ENCODE data around the gene AP1B1. TPM values are rescaled to one million over a fixed set of nuclear protein-coding genes. Genes with fewer than 3 reads are reported as not detected.

Gene AP1B1
- total and polyA plus RNA-seq, 2 of the 8 experiments (the other 6 are each of a cell fraction or from before 2014, with no cell fraction given): 64.2 to 86.8 TPM

DNA sequence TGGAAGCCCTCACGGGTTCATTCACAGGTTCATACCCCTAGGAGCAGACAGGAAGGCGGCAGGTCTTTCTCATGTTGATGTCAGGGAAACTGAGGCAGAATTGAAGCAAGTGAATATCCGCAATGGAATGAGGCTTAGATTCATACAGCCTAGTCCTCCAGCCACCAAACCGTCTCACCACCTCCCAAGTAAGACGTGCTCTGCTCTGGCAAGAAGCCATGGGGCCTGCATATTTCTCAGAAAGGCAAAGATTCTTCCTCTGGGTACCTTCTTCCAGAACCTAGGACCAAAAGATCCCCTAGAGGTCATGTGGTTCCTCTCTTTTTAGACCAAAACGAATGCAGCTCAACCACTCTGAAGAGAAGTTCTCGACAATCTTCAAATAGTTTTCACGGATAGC is 1.7 kb downstream of the AP1B1 start:
- no peaks in the 10 kb centered on the region for H3K9me3 ChIP-seq (ENCODE audit: insufficient read depth in 2 of 2, low read depth in 1 of 2, low read length in 1 of 2)
- no peak overlapping the region; a peak in 1 of 4 replicates for H3K4me2 ChIP-seq (ENCODE audit: insufficient read depth in 1 of 2, low read depth in 2 of 2, low read length in 2 of 2)
- no peak overlapping the region for H2BK12ac ChIP-seq (ENCODE audit: low read depth, low read length)
- H3K79me1 ChIP-seq (ENCODE audit: low read depth, low read length): peaks cover 8% of the 10 kb centered on the region; the same call in 1 of the 2 replicates
- FAIRE-seq (no peak), DNase-seq (ENCODE audit: low read depth in 1 of 2, low spot score in 2 of 2) (no peak)
- H3K23me2 ChIP-seq (ENCODE audit: low read depth, low read length): peaks cover 6% of the 10 kb centered on the region; the same call in 1 of the 2 replicates
- peaks cover 0 to 32% of the 10 kb centered on the region in 2 experiments; a peak in 2 of 4 replicates for H3K79me2 ChIP-seq (ENCODE audit: control insufficient read depth in 1 of 2, insufficient read depth in 2 of 2, low read length in 2 of 2)
- H3K4me1 ChIP-seq (replicated peaks in 1 of 4; ENCODE audit: control insufficient read depth in 3 of 4, insufficient read depth in 4 of 4, low read length in 3 of 4): peaks cover 2 to 5% (median 2%) of the 10 kb centered on the region in 4 experiments; a peak in 4 of 7 replicates
- H4K20me1 ChIP-seq (replicated peaks in 1 of 2; ENCODE audit: control insufficient read depth in 1 of 2, insufficient read depth in 2 of 2, low read length in 2 of 2): peaks cover 4 to 15% of the 10 kb centered on the region in 2 experiments
- no peak overlapping the region for H3K23ac ChIP-seq (ENCODE audit: insufficient read length)
- H4K8ac ChIP-seq (ENCODE audit: extremely low read depth, insufficient read depth, low read length): no peak overlapping the region
- H3K18ac ChIP-seq (ENCODE audit: extremely low read depth, low read length): no peak overlapping the region
- H2AFZ ChIP-seq (ENCODE audit: low read length): no peak overlapping the region
- WGBS, 2 experiments (ENCODE audit: extremely low coverage in 1 of 2, insufficient coverage in 1 of 2, insufficient read length in 1 of 2, insufficient replicate concordance in 2 of 2, low coverage in 1 of 2, low lambda C conversion rate in 2 of 2, missing lambda C conversion rate in 1 of 2): 90% methylated on average over 8 of the region's 8 CpGs; no CpG with 5 or more reads in 1 of the 2 experiments
- no peak overlapping the region for H4K91ac ChIP-seq (replicated peaks; ENCODE audit: insufficient read length, low read length)
- peaks cover 0 to 7% (median 0%) of the 10 kb centered on the region in 4 experiments; a peak in 1 of 8 replicates for H3K36me3 ChIP-seq (ENCODE audit: control insufficient read depth in 2 of 4, insufficient read depth in 4 of 4, low read length in 3 of 4)
- no peak overlapping the region for H2BK5ac ChIP-seq (ENCODE audit: low read depth, low read length)
- no peak overlapping the region for H3K4me3 ChIP-seq (ENCODE audit: extremely low read depth in 1 of 4, insufficient read depth in 2 of 4, low read depth in 3 of 4, low read length in 4 of 4)
- no peaks in the 10 kb centered on the region for H3K27me3 ChIP-seq (replicated peaks in 1 of 4; ENCODE audit: control insufficient read depth in 3 of 4, extremely low read depth in 1 of 4, insufficient read depth in 3 of 4, low read length in 3 of 4)
- CTCF ChIA-PET (ENCODE audit: partially characterized antibody): interaction anchor here (1.2 to 1.8 kb wide), 2 partner anchors 12 to 24 kb away, joined by 3 to 4 read pairs; no protein-coding TSS in a partner anchor
- no peak overlapping the region; a peak in 1 of 7 replicates for H3K9ac ChIP-seq (replicated peaks in 1 of 4; ENCODE audit: extremely low read depth in 1 of 4, low read depth in 3 of 4, low read length in 3 of 4)
- no peak overlapping the region for H2BK120ac ChIP-seq (replicated peaks; ENCODE audit: low read depth, low read length)
- no peak overlapping the region for H2BK20ac ChIP-seq (ENCODE audit: low read length)
- H4K5ac ChIP-seq (ENCODE audit: insufficient read length, low read depth, low read length): no peak overlapping the region
- no peak overlapping the region for H2BK15ac ChIP-seq (ENCODE audit: low read length)
- H3K56ac ChIP-seq (replicated peaks; ENCODE audit: insufficient read length, low read depth, low read length): no peak overlapping the region
- no peak overlapping the region for H3K4ac ChIP-seq (replicated peaks; ENCODE audit: insufficient read length, low read depth, low read length)
- POLR2A ChIA-PET (ENCODE audit: partially characterized antibody): no interaction called here
- H2AK5ac ChIP-seq (ENCODE audit: low read depth, low read length): no peak overlapping the region
- H3K27ac ChIP-seq (ENCODE audit: low read depth, low read length): no peak overlapping the region
- H3K14ac ChIP-seq (ENCODE audit: insufficient read length): no peak overlapping the region
- TF ChIP-seq, protein P1, sequence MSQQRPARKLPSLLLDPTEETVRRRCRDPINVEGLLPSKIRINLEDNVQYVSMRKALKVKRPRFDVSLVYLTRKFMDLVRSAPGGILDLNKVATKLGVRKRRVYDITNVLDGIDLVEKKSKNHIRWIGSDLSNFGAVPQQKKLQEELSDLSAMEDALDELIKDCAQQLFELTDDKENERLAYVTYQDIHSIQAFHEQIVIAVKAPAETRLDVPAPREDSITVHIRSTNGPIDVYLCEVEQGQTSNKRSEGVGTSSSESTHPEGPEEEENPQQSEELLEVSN (IDR thresholded peaks at IDR 0.05): no peak
- no peak for TF ChIP-seq JUND (IDR thresholded peaks at IDR 0.05; ENCODE audit: low read length)
- TF ChIP-seq TAF7 (optimal IDR thresholded peaks at IDR 0.05; ENCODE audit: borderline replicate concordance, low read depth, low read length): no peak
- no peak for TF ChIP-seq NANOG (IDR thresholded peaks at IDR 0.05; ENCODE audit: insufficient read depth, low read depth, low read length, poor library complexity, severe bottlenecking)
- TF ChIP-seq YY1 (IDR thresholded peaks at IDR 0.05; ENCODE audit: low read depth, low read length): no peak
- TF ChIP-seq POU5F1 (IDR thresholded peaks at IDR 0.05; ENCODE audit: low read depth, low read length): no peak
- TF ChIP-seq, protein P2, sequence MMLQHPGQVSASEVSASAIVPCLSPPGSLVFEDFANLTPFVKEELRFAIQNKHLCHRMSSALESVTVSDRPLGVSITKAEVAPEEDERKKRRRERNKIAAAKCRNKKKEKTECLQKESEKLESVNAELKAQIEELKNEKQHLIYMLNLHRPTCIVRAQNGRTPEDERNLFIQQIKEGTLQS (IDR thresholded peaks at IDR 0.05; ENCODE audit: insufficient read depth, low read depth, low read length): no peak
- TF ChIP-seq TCF12 (IDR thresholded peaks at IDR 0.05; ENCODE audit: low read depth, low read length): no peak
- no peak for TF ChIP-seq MAFK (IDR thresholded peaks at IDR 0.05; ENCODE audit: low read depth, low read length)
- no peak for TF ChIP-seq BCL11A (IDR thresholded peaks at IDR 0.05; ENCODE audit: low read depth in 2 of 2, low read length in 2 of 2)
- TF ChIP-seq TEAD4 (IDR thresholded peaks at IDR 0.05; ENCODE audit: low read depth, low read length): no peak
- no peak for TF ChIP-seq RNF2 (IDR thresholded peaks at IDR 0.05; ENCODE audit: borderline replicate concordance, low read depth, low read length, missing control alignments, poor library complexity, severe bottlenecking)
- TF ChIP-seq BACH1 (IDR thresholded peaks at IDR 0.05; ENCODE audit: low read length): no peak

Data from H1 (cell line).